Inflammatory macrophage treated with lipopolysaccharide for 1 hour (primary cell): ENCODE measurements around the gene ULBP1.
"Not testable (repeated sequence)": the region's sequence is repeated elsewhere in the genome, so short reads cannot be mapped to it uniquely, and the experiment has no call there.

Experiments
- DNase-seq, 2 donors: peaks; one replicate each; pipeline ENCODE4 v3.0.0-alpha.2; 2020 to 2022

Gene ULBP1, protein sequence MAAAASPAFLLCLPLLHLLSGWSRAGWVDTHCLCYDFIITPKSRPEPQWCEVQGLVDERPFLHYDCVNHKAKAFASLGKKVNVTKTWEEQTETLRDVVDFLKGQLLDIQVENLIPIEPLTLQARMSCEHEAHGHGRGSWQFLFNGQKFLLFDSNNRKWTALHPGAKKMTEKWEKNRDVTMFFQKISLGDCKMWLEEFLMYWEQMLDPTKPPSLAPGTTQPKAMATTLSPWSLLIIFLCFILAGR

DNA sequence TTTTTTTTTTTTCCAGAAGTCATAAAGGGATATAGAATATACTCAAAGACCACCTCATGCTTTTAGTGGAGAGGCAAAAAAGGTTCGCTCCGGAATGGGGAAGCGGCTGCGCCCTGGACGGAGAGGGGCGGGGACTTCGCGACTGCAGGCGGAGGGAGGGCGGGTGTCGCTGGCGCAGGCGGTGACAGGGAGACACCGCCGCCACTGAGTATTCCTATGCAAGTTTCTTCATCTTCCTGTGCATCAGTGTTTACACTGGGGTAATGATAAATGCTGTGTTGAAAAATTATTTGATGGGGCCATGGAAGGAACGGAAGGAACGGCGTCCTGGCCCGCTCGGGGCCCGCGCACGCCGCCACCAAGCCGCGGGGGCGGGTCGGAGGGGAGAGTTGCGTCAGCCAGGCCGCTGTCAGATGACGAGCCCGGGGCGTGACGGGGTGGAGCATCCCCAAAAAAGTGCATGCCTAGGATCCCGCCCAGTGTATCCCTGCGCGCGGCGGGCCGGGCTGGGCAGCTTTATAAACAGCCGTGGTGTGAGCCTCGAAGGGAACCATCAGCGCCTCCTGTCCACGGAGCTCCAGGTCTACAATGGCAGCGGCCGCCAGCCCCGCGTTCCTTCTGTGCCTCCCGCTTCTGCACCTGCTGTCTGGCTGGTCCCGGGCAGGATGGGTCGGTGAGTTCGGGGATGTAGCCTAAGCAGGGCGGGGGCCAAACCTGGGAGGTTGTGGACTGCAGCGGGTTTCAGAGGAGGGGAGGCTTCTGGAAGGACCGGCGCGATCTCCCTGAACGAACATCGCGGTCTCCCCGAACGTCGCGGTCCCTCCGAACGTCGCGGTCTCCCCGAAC is at the start of gene ULBP1:
ULBP1 (plus strand) TSS at position 482 of the 846 bp plus-strand sequence; CDS start at position 589, 107 bp downstream.
- DNase-seq, result peak; percentile 59 to 91

DNA sequence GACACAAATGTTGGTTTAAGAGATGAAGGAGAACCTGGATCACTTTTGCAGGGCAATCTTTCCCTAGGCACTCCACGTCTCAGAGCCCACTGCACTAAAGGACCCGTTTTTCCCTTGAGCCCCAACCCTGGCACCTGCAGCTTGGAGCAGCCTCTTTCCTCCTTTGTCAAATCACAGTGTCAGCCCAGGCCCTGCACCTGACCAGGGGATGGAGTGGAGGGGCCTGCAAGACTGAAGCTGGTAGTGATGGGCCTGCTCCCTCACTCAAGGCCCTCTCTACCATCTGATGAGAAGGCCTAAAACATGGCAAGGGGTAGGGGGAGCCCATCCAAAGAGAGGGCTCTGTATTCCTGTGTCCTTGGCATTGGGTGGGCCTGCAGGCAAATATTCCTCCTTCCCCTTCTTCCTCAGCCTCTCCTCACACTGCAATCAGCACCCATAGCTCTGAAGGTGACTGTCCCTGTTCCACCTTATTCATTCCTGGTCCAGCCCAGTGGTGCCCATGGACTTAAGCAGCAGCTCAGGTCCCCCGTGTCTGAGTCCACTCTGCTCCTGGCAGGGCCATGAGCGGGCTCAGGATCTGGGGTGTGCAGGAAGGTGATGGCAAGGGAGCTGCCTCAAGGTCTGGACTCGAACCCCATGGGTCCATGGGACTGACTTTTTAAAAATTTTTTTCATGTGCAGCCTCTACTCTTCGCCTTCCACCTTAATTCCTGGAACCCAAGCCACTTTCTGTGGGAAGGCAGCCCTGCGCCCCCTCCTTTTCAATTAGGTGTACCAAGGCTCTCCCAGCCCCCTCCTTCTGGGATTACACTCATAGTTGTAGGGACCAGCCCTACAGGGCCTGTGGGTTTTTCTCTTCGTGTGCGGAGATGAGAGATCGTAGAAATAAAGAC is 47.5 kb upstream of the ULBP1 start:
- DNase-seq, result no peak

DNA sequence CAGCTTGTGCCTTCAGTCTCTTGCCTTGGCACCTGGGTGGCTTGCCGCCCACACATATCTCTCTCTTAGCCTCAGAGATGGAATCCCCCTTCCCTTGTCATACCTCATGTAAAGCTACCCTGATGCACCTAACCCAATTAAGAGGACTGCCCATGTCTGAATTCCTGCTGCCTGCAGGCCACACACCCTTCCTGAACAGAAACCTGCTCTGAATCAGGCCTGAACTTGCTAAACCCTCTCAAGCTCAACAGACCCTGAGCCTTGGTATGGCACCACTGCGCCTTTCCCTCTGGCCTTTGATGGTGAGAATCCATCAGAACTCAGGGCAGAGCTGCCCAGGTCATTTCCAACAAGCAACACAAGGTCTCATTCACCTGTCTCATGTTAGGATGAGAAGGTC is 46.1 kb upstream of the ULBP1 start:
- DNase-seq, result no peak

DNA sequence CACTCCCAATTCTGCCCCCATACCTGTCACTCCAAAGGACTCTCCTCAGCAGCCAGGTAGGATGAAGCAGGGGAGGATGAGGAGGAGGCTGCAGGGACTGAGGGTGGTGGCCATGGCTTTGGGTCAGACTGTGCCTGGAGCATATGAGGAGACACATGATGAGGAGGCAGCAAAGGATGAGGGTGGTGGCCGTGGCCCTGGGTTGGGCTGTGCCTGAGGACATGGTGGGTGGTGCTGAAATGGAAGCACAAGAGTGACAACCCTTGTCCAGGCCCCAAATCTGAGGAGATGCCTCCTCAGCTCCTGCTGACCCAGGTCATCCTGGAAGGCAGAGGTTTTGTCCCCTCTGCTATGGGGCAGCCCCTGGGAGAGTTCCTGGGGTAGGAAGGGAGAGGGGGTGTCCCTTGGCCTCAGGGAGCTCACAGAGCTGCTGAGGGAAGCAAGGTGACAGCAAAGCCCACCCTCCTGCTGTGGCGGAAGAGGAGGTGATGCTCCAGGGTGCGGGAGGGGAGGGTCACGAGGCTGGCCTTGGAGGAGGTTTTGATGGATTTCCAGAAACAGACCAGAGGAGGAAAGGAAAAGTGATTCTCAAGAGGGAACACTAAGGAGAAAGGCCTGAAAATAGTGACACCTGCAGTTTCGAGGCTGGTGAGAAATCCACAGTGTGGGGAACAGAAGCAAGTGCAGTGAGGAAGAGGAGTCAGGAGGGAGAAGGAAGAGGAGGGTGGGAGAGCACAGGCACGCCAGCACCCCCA is 45.4 kb upstream of the ULBP1 start:
- DNase-seq, result no peak

DNA sequence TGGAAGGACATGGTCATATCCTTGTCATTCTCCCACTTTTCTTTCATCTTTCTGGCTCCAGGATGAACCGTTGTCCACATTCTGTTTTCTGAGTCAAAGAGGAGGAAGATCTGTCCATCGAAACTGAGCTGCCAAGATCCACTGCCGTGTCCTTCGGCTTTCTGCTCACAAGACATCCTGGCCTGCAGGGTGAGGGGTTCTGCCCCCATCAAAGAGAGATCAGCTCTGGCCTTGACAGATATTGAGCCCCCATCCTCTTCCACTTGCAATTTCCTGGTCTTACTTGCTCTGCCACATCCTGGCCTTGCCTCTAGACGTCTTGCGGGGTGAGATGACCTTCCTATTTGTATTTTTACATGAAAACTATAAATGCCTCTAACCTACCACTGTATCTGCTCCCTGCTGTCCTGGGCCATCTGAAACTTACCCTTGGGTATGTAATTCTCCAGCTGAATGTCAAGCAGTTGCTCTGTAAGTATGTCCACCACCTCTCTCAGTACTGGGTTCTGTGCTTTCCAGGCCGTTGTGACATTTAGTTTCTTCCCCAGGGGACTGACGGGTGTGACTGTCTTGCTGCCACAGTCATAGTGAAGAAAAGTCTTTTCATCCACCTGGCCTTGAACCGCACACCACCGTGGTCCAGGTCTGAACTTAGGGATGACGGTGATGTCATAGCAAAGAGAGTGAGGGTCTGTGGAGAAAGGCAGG is 44.5 kb upstream of the ULBP1 start:
- DNase-seq, result not testable (repeated sequence)

DNA sequence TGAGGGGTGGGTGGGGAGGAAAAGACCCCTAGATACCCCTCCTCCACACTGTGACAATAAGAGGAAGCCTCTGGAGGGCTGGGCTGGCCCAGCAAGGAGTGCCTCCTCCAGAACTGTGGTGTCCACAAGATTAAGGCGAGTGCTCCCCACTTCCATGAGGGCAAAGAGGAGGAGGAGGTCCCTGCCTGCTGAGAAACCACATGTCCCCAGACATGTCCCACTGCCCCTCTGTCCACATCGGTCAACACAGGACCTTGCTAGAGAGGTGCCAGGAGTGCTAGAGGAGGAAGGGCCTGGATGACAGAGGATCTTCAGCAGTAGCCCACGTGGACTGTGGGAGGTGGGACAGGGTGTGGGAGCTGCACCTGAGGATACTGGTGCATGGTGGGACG is 43.9 kb upstream of the ULBP1 start:
- no peak for DNase-seq

DNA sequence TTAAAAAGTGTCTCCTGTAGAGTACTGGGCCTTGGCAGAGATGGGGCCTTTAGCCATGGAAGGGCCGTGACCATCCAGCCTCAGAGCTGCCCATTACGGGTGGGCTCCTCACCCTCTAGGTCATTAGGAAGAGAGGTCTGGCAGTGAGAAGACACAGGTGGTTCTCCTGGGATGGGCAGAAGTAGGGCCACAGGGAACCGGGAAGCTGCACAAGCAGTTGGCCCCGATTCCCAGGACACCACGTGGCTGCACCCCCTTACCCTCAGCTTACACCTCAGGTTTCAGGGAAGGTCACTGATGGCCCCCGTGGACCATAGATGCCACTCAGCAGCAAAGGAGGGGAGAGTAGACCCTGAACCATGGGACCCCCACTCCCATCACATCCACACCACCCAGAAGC is 42.4 kb upstream of the ULBP1 start:
- no peak for DNase-seq

DNA sequence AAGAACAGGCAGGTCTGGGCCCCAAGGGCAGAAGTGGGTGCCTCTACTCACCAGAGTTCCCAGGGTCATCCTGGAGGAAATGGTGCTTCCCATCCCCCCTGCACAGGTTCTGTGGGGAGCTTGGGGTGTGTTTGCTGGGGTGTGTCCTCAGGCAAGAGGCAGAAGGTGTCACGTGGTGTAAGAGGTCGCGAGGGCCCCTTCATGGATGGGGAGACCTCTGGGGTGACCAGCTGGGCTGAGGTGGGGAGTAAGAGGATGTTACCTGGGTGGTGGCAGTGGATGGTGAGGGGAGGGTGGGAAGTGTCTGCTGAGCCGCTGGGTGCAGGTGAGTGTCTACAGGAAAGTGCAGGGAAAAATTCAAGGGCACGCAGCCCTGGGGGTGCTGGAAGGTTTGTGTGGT is 41.7 kb upstream of the ULBP1 start:
- DNase-seq, result not testable (repeated sequence)

DNA sequence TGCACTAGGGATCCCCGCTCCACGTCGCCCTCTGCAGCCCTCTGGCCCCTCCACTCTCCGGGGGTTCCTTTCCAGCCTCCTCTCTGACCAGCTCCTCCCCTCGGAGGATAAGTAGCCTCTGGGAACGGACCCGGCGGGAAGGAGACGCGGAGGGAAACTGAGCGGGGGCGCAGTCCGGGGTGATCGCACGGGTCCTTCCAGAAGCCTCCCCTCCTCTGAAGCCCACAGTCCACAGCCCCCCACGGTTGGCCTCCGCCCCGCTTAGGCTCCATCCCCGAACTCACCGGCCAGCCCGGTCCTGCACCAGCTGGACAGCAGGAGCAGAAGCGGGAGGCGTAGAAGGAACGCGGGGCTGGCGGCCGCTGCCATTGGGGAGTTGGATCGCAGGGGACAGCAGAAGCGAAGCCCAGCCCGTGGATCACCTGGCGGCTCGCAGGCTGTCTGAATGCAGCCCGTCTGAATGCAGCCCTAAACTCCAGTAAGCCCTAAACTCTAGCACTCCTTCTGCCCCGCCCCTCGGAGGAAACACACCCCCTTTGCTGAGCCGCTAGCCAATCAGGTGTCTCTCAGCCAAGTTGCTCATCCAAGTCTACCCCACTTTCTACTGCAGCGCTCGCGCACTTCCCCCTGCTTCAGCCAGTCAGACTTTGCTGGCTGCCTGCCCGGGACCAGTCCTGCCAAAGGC is 41.0 kb upstream of the ULBP1 start, which contains the start of gene RAET1G:
RAET1G (minus strand) TSS at position 480 of the 685 bp plus-strand sequence; CDS start at position 369, 111 bp downstream.
- DNase-seq, result peak; percentile 70 to 75

DNA sequence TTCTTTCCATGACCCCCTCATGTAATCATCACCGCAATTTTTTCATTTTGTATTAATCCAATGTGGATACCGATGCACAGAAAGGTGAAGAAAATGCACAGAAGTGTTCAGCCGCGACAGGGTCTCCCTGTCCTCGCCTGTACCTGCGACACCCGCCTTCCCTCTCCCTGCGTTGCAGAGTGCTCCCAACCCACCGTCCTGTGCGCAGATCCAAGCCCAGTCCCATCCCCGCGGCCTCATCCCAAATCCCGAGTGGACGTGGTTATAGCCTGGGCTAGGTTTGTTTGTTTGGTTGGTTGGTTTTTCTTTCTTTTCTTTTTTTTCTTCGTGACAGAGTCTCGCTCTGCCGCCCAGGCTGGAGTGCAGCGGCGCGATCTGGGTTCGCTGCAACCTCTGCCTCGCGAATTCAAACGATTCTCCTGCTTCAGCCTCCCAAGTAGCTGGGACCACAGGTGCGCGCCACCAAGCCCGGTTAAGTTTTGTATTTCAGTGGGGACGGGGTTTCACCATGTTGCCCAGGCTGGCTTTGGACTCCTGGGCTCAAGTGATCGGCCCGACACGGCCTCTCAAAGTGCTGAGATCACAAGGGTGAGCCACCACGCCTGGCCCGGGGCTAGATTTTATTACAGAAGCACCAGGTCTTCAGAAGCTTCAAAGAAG is 40.3 kb upstream of the ULBP1 start:
- no peak for DNase-seq

DNA sequence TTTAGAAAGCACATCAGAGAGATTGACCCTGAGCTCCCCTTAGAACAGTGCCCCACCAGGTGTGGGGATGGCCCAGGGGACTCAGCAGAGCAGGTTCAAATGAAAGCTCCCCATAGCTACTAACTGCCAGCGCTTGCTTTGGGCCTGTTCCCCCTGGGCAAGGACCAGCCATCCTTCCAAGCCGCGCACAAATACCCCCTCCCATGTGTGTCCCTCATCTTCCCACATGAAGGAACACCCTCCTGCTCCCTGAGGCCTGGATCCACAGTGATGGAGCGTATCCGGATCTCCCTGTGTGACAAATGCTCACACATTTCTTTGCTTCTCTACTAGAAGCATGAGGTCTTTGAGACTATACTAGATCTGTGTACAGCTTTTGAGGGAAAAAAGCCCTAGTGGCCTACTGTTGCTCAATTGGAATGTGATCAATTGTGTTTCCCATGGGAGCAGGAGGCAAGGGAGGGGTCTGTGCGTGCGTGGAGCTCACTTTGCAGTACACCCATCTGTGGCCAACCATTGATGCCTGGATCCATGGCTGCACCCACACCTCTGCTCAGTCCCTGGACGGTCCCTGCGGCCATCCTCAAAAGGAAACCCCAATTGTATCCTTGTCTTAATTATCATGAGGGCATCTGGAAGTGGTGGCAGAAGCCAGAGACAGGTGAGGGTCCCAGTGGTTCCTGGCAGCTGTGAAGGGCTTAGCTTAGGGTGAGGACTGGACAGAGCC is 39.4 kb upstream of the ULBP1 start:
- no peak for DNase-seq

DNA sequence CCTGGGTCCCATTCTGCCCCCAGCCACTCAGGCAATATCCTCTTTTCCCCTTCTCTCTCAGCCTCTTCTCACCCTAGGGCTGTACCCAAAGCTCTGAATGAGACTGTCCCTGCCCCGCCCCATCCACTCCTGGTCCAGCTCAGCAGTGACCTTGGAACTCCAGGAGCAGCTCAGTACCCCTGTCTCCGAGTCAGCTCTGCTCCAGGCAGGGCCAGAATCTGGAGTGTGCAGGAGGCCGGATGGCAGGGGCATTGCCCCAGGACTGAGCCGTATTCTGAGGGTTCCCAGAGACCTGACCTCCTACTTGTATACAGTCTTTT is 38.9 kb upstream of the ULBP1 start:
- DNase-seq, result no peak

DNA sequence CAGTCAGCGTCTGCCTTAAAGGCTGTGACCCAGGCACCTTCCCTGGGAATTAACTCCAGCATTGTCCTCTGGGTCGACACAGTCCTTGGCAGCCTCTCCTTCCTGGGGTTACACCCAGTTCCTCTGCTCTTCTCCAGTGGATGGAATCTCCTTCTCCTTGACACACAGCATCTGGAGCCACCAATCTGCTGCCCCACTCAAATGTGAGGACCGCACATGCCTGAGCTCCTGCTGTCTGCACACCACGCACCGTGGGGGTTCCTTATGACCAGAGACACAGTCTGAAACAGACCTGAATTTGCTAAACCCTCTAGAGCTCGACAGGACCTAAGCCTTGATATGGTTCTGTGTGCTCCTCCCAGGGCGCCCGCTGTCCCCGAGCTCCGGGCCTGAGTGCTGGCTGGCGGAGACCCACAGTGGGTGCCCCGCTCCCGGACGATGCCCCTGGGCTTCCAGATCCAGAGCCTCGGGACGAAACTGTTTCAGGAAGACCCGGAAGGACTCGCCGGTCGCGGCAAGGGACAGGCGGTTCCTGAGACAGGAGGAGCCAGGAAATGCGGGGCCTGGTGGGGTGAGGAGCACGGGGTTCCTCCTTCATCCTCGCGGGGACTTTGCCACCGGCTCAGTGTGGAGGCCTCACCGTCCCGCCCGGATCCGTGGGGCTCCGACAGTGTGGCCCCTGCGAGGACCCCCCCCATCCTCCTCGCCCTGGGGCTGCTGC is 38.3 kb upstream of the ULBP1 start:
- DNase-seq, result no peak

DNA sequence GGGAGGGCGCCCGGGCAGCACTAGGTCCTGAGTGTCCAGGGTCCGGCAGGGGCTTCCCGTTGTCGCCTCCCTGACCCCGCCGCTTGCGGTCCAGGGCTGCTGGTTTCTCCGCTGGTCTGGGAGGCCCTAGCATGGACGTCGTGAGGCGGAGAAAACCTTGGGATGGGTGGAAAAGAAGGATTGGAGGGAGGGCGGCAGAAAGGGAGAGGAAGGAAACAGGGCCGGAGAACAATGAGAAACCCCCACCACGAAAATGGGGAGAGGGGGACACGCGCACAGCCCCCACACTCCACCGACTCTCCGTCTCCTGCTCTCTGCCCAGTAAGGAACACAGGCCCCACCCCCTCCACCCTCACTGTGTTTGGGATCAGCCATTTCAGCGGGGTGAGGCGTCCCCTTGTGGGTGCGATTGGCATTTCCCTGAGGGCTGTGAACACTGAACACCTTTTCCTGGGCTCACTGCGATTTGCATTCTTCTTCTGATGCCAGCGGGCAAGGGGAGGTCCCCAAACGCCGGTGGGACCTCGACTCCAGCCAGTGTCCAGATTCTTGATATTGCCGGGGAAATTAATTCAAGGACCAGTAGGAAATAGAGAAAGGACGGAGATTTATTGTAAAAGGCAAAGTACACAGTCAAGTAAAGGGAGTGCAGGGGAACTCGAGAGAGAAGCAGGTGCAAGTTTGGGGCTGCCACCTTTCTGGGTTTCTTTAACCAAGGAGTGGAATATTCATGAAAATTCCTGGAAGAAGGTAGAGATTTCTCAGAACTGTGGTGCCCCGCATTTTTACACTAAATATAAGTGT is 37.6 kb upstream of the ULBP1 start:
- DNase-seq, result peak; percentile 46 to 86

DNA sequence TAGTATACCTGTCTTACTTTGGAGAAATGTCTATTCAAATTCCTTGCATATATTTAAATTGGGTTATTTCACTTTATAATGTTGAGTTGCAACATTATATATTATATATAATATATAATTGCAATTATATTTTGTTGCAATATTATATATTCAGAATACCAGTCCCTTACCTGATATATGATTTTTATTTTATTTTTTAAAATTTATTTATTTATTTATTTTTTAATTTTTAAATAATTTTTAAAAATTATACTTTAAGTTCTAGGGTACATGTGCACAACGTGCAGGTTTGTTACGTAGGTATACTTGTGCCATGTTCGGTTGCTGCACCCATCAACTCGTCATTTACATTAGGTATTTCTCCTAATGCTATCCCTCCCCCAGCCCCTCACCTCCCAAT is 36.7 kb upstream of the ULBP1 start:
- not testable (repeated sequence) for DNase-seq

DNA sequence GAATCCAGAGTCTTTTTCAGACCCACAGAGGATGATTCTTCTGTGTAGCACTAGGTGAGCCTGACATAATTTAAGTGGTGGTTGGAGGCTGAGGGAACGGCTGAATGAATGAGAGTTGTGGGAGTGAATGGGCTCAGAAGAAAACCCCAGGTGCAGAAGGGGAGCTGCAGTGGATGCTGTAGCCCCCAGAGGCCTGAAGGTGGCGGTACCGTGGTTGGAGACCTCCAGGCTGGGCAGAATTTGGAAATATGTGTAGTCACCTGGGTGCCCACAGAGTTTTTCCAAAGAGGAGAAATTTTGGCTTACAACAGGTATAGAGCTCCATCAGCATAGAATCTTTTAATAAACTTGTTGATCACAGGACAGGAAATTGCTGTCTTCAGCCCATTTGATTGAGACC is 34.3 kb upstream of the ULBP1 start:
- no peak for DNase-seq

DNA sequence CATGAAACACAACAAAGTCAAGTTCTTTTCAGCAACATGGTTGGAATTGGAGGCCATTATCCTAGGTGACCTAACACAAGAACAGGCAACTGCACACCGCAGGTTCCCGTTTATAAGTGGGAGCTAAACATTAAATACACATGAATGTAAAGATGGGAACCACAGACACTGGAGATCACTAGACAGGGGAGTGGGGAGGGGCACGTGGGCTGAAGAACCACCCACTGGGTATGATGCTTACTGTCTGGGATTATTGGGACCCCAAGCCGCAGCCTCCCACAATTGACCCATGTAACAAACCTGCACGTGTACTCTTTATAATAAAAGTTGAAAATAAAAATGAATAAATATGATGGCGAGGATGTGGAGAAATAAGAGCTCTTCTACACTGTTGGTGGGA is 32.2 kb upstream of the ULBP1 start:
- DNase-seq, result no peak

DNA sequence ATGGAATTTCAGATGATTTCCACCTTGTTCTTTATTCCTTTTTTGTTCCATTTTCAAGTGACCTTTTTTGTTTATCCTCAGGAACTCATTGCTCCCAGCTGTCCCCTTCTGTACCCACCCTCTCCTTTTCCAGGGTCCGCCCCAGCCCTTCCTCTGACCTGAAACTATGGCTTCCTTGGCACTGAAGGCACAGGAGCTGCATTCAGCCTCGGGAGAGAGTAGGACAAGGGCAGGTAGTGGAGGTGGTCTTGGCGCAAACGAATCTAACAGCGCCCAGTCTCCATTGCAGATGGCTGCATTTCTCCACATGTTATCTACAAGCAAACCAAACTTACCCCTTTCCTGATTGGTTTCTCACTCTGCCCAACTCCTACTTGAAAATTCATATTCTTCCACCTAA is 30.7 kb upstream of the ULBP1 start:
- no peak for DNase-seq
